Coronary artery (tissue), 2 donors: ENCODE measurements around the gene MZF1.

Experiments used
- DNase-seq: peaks from one replicate; pipeline ENCODE4 v3.0.0-alpha.2; 2017; ENCODE audit warnings: low spot score
- H3K27ac ChIP-seq, 2 donors: fragments of 200-600 bp; sonication (generic); one replicate each; pipeline ENCODE4 v1.5.1; 2016 to 2019
- H3K4me3 ChIP-seq: fragments of 200-600 bp; sonication (generic); 2 replicates; pipeline ENCODE4 v1.5.1; 2016; ENCODE audit warnings: mild to moderate bottlenecking, moderate library complexity
- CTCF ChIP-seq: fragments of 200-600 bp; sonication (generic); IDR thresholded peaks from one replicate; pipeline ENCODE4 v1.5.1; 2019; ENCODE audit warnings: antibody characterized with exemption

Gene MZF1

DNA sequence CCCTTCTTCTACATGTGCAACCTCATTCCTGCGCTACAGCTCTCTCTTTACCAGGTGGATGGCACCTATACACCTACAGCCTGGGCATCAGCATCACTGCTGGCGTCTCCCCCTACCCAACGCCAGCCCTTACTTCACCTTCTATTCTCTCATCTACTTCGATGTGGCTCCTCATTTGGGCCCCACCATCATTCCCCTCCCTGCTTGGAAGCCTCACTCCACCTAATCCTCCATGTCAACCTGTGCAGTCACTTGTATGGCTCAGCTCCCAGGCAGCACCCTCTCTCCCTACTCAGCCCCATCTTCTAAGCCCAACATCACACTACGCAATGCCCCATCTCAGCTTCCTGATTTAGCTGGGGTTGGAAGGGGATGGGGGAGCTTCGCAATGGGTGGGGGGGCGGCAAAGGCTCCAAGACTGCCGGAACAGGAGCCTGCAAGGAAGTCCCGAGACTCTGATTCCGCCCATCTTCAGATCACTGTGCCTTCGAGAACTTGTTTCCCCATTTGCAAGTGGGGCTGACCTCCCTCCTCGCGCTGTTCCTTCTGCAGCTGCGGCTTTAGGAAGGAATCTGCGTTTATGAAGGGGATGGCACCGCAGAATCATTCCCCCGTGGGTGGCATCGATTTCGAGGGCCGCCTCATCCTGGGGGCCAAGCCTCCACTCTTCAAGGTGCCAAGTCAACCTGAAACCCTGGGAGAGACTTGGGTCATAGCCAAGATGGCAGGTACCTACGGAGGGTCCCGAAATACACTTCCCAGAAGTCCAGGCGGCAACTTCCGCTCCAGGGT is 913 bp downstream of the MZF1 start:
- DNase-seq, result peak; percentile 78

GRCh38 chr19:58571575-58571947 is 1.6 kb downstream of the MZF1 start:
- no peak for DNase-seq
- Histone ChIP-seq H3K4me3 (no peak overlapping the region), H3K27ac (no peak overlapping the region)
- TF ChIP-seq CTCF, result no peak

More for the DNA sequence above, 913 bp downstream of the MZF1 start:
- TF ChIP-seq CTCF, result no peak
- peak overlapping the region; percentile 82 for H3K4me3 ChIP-seq
- H3K27ac ChIP-seq, result peak overlapping the region; percentile 97 to 98

DNA sequence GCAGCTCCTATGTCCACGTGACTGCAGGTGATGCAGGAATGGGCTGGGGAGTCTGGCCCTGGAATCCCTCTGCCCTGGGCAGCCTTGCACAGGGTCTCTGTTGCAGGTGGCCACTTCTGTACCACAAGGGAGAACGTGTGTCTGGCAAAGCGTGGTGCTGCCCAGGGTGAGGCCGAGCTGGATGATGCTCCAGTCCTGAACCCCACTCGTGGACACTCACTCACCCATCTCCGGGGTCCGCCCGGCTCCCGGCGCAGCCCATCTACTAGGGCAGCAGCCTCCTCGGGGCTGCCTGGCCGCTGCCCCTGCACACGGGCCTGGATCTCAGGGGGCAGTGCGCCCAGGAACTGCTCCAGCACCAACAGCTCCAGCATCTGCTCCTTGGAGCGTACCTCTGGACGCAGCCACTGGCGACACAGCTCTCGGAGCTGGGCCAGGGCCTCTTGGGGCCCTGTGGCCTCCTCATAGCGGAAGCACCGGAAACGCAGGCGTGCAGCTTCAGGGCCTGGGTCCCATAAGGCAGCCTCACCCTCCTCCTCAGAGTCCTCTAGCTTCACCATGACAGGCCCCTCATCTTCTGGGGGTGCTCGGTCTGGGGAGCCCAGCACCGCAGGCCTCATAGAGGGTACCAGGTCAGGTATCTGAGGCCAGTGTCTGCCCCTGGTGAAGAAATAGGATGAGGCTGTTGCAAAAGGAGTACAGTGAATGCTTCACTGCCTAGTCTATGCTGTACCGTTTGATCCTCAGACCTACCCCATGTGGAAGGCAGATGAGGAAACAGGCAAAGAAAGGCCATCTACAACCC is 2.2 kb downstream of the MZF1 start:
- no peak overlapping the region for H3K27ac ChIP-seq
- DNase-seq, result no peak
- H3K4me3 ChIP-seq, result no peak overlapping the region
- no peak for TF ChIP-seq CTCF

DNA sequence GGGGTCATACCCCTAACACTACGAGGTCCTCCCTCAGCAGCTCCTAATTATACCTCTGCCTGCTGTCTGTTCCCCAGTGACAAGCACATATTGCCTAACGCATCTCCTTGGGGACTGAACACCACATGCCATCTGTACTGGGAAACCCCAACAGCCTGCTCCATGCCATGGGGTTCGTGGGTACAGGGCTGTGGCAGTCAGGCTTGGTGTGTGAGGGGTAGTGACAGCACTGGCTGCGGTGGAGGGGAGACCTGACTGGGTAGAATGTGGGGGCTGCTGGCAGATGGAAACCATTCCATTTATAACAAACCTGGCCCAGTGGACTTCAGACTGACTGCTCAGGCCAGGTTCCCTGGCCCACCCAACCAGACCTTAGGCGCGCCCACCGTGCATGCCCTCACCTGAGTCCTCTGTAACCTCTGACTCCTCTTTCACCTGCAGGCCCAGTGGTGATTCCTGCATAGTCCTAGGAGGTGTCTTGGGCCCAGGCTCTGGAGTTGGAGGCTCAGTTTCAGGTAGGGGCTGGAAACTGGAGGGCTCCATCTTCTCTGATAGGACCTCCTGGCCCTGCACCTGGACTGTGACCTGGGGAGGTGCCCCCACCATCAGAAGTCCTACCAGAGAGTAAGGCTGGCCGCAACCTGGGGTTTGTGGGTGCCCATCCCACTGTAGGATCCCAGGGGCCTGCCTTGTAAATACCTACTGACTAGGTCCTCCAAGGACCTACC is 3.0 kb downstream of the MZF1 start:
- Histone ChIP-seq H3K27ac (no peak overlapping the region), H3K4me3 (no peak overlapping the region)
- DNase-seq, result no peak
- no peak for TF ChIP-seq CTCF

GRCh38 chr19:58569191-58569942 is 3.8 kb downstream of the MZF1 start:
- H3K27ac ChIP-seq, result no peak overlapping the region
- no peak overlapping the region for H3K4me3 ChIP-seq
- TF ChIP-seq CTCF, result no peak
- no peak for DNase-seq

GRCh38 chr19:58568453-58569130 is 4.5 kb downstream of the MZF1 start:
- TF ChIP-seq CTCF, result no peak

More at GRCh38 chr19:58568453-58569130, 4.5 kb downstream of the MZF1 start:
- Histone ChIP-seq H3K27ac (no peak overlapping the region), H3K4me3 (no peak overlapping the region)
- no peak for DNase-seq
